Kidney (tissue), 22 donors: ENCODE data around the gene ZKSCAN8. TPM values are rescaled to one million over a fixed set of nuclear protein-coding genes. Genes with fewer than 3 reads are reported as not detected.
A peak's percentile ranks its signal among the peaks of the same experiment; 100 is the strongest.
"Not testable (repeated sequence)": the region's sequence is repeated elsewhere in the genome, so short reads cannot be mapped to it uniquely, and the experiment has no call there.

Experiments
- DNase-seq, 5 donors: peaks; one replicate each; pipeline ENCODE4 v3.0.0-alpha.2; 2013 to 2020
- FAIRE-seq: peaks from 2 replicates; lab custom pipeline; 2012; peaks lifted over from hg19 to GRCh38; lab: Jason Lieb, UNC
- H3K27ac ChIP-seq, 2 donors: one replicate each; pipeline ENCODE4 v1.7.0; 2013; ENCODE audit warnings: low read depth in 2 of 2, low read length in 2 of 2, inconsistent platforms in 1 of 2
- H3K27me3 ChIP-seq: one replicate; pipeline ENCODE4 v1.7.1; 2013; ENCODE audit warnings: low read length, inconsistent platforms; ENCODE audit not compliant: control insufficient read depth, insufficient read depth
- H3K36me3 ChIP-seq, 3 donors: one replicate each; pipeline versions ENCODE4 v1.7.0 to v1.7.1; 2013; ENCODE audit warnings: low read length in 3 of 3, control low read depth in 1 of 3, inconsistent platforms in 1 of 3; ENCODE audit not compliant: insufficient read depth in 3 of 3, control insufficient read depth in 2 of 3
- H3K4me1 ChIP-seq, 3 donors: one replicate each; pipeline versions ENCODE4 v1.7.0 to v1.7.1; 2013; ENCODE audit warnings: low read length in 3 of 3, inconsistent platforms in 1 of 3, low read depth in 1 of 3; ENCODE audit not compliant: control insufficient read depth in 2 of 3, insufficient read depth in 2 of 3
- H3K4me3 ChIP-seq, 3 donors: one replicate each; pipeline versions ENCODE4 v1.7.0 to v1.8.1; 2013; ENCODE audit warnings: low read length in 3 of 3, control low read depth in 1 of 3, inconsistent platforms in 1 of 3
- H3K9ac ChIP-seq, 3 donors: one replicate each; pipeline versions ENCODE4 v1.7.0 to v1.7.1; 2013; ENCODE audit warnings: low read length in 3 of 3, control low read depth in 1 of 3, inconsistent platforms in 1 of 3
- H3K9me3 ChIP-seq, 3 donors: one replicate each; pipeline versions ENCODE4 v1.7.0 to v1.7.1; 2013; ENCODE audit warnings: low read length in 3 of 3, control low read depth in 1 of 3, inconsistent platforms in 1 of 3; ENCODE audit not compliant: control insufficient read depth in 2 of 3, insufficient read depth in 1 of 3
- CTCF ChIP-seq: IDR thresholded peaks from 3 replicates; pipeline ENCODE4 v1.5.1; 2012; ENCODE audit warnings: mild to moderate bottlenecking, moderate library complexity, borderline replicate concordance; ENCODE audit not compliant: insufficient read depth; ENCODE audit errors: extremely low read depth
- intact Hi-C: fragments of 100-400 bp; cut with DNase I; formaldehyde crosslinking; loops from one replicate; pipeline ENCODE4 v1.11.1; 2022
- long read RNA-seq, 10 donors: library from polyadenylated mRNA in 1 of 10; unstranded in 1 of 10; transcript quantifications; one replicate each; pipeline ENCODE4 v2.0.0 and lab custom pipeline, GENCODE V29; 2021 to 2026
- polyA plus RNA-seq: library from polyadenylated mRNA; stranded (reverse); fragments of 350-450 nt; fragmentation: Illumina TruSeq; extraction: RNeasy Lipid Tissue Mini Kit (QIAGEN cat#74804); gene quantifications from one replicate; pipeline ENCODE4 v1.2.3, GENCODE V29; 2014; ENCODE audit warnings: low read depth, low replicate concordance; ENCODE audit not compliant: insufficient read depth
- total RNA-seq: library from RNA; stranded (reverse); fragmentation: NEBNext Ultra II Directional; extraction: Animal tissue kit (Norgen Biotek cat#: 25700); gene quantifications from one replicate; pipeline ENCODE4 v1.2.1, GENCODE V29; 2021
- donor health status: control.
- donor health status: control.
- donor health status: control.
- donor health status: control.
- donor health status: control.
- donor health status: DM: yes; HTN: yes; CAD: no.
- donor health status: Normal renal cell carcinoma (clear cell type).

The ZKSCAN8 gene
- total RNA-seq (26.4 TPM), polyA plus RNA-seq (3.5 TPM)
- long read RNA-seq, donor 1, full-length matches to known transcripts, result 4 of 4 reads
- long read RNA-seq, donor 1, partial matches to known transcripts, result 0 of 4 reads
- long read RNA-seq, donor 1, other reads (novel, unspliced or antisense), result 0 of 4 reads
- long read RNA-seq, donor 2, full-length matches to known transcripts, result 4 of 4 reads
- long read RNA-seq, donor 2, partial matches to known transcripts, result 0 of 4 reads
- long read RNA-seq, donor 2, other reads (novel, unspliced or antisense), result 0 of 4 reads
- long read RNA-seq, donor 3, full-length matches to known transcripts, result 6 of 6 reads
- long read RNA-seq, donor 3, partial matches to known transcripts, result 0 of 6 reads
- long read RNA-seq, donor 3, other reads (novel, unspliced or antisense), result 0 of 6 reads
- long read RNA-seq, donor 4, full-length matches to known transcripts, result 1 of 1 reads
- long read RNA-seq, donor 4, partial matches to known transcripts, result 0 of 1 reads
- long read RNA-seq, donor 4, other reads (novel, unspliced or antisense), result 0 of 1 reads
- long read RNA-seq, donor 5, full-length matches to known transcripts, result 1 of 1 reads
- long read RNA-seq, donor 5, partial matches to known transcripts, result 0 of 1 reads
- long read RNA-seq, donor 5, other reads (novel, unspliced or antisense), result 0 of 1 reads
- long read RNA-seq, donor 6, full-length matches to known transcripts, result 2 of 8 reads
- long read RNA-seq, donor 6, partial matches to known transcripts, result 6 of 8 reads
- long read RNA-seq, donor 6, other reads (novel, unspliced or antisense), result 0 of 8 reads
- long read RNA-seq, donor 7, partial matches to known transcripts, result 1 of 2 reads
- long read RNA-seq, donor 7, other reads (novel, unspliced or antisense), result 1 of 2 reads
- long read RNA-seq, donor 8, full-length matches to known transcripts, result 2 of 2 reads
- long read RNA-seq, donor 8, partial matches to known transcripts, result 0 of 2 reads
- long read RNA-seq, donor 8, other reads (novel, unspliced or antisense), result 0 of 2 reads
- long read RNA-seq, donor 9, full-length matches to known transcripts, result 1 of 1 reads
- long read RNA-seq, donor 9, partial matches to known transcripts, result 0 of 1 reads
- long read RNA-seq, donor 9, other reads (novel, unspliced or antisense), result 0 of 1 reads
- long read RNA-seq, donor 10, partial matches to known transcripts, result 8 of 8 reads
- long read RNA-seq, donor 10, other reads (novel, unspliced or antisense), result 0 of 8 reads

- Histone ChIP-seq H3K36me3 (peaks cover 0 to 7% (median 4%) of the 10 kb centered on the region in 3 donors), H3K9me3 (no peaks in the 10 kb centered on the region), H3K4me3 (peak within 1 kb of the TSS; percentile 82 to 91 (median 87)), H3K9ac (peak within 1 kb of the TSS; percentile 48 to 93 (median 85)), H3K4me1 (peaks cover 0 to 6% (median 5%) of the 10 kb centered on the region in 3 donors), H3K27ac (peak within 1 kb of the TSS in 1 of 2 donors; percentile 18), H3K27me3 (no peaks in the 10 kb centered on the region)
- no peak for TF ChIP-seq CTCF
- DNase-seq, result peak; percentile 91 to 96 (median 91)
- no peak for FAIRE-seq
- intact Hi-C loops, result no loop called here
Observed at GRCh38 chr6:28141500-28142329, at the start of gene ZKSCAN8. ZKSCAN8 (plus strand) TSS chr6:28141883; CDS start chr6:28148408, 6,525 bp downstream.

DNA sequence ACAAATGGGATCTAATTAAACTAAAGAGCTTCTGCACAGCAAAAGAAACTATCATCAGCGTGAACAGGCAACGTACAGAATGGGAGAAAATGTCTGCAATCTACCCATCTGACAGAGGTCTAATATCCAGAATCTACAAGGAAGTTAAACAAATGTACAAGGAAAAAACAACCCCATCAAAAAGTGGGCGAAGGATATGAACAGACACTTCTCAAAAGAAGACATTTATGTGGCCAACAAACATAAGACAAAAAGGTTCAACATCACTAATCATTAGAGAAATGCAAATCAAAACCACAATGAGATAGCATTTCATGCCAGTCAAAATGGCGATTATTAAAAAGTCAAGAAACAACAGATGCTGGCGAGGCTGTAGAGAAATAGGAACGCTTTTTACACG, 39.5 kb upstream of the ZKSCAN8 start:
- DNase-seq, intact Hi-C loops: not testable (repeated sequence)

GRCh38 chr6:28102699-28103098, 39.0 kb upstream of the ZKSCAN8 start:
- intact Hi-C loops, H3K4me3 ChIP-seq, DNase-seq, H3K36me3 ChIP-seq, FAIRE-seq, H3K27me3 ChIP-seq, H3K27ac ChIP-seq, H3K4me1 ChIP-seq, H3K9ac ChIP-seq, H3K9me3 ChIP-seq: not testable (repeated sequence)

More for the DNA sequence above, 39.5 kb upstream of the ZKSCAN8 start:
- not testable (repeated sequence) for FAIRE-seq, H3K9me3 ChIP-seq, H3K4me1 ChIP-seq, H3K36me3 ChIP-seq, H3K9ac ChIP-seq, H3K27ac ChIP-seq, H3K27me3 ChIP-seq, H3K4me3 ChIP-seq
